A549 (cell line): ENCODE results near the gene CHEK1.
A peak's percentile ranks its signal among the peaks of the same experiment; 100 is the strongest.

Experiments
- CEBPB ChIP-seq, 2 experiments: fragments of >200 bp in 1 of 2; sonication (Bioruptor Twin) in 1 of 2; formaldehyde crosslinking in 1 of 2; IDR thresholded peaks; 2 replicates each; pipeline ENCODE4 v1.6.1; 2012 to 2016
- CHD2 ChIP-seq: fragments of 150-350 bp; IDR thresholded peaks from 2 replicates; pipeline ENCODE4 v1.6.1; 2014; ENCODE audit warnings: low read length; ENCODE audit not compliant: partially characterized antibody
- ESRRA ChIP-seq: fragments of 150-350 bp; IDR thresholded peaks from 2 replicates; pipeline ENCODE4 v1.6.1; 2014; ENCODE audit warnings: mild to moderate bottlenecking, low read length, borderline replicate concordance
- HOXA7 ChIP-seq: fragments of 250-450 bp; sonication (Bioruptor Pico); IDR thresholded peaks from 2 replicates; pipeline ENCODE4 v1.5.0; 2020; ENCODE audit warnings: mild to moderate bottlenecking, moderate library complexity
- NFE2L2 ChIP-seq: fragments of 150-350 bp; conservative IDR thresholded peaks from 2 replicates; pipeline ENCODE4 v1.6.1; 2014; ENCODE audit warnings: low read length
- POLR2A ChIP-seq: IDR thresholded peaks from 2 replicates; pipeline ENCODE4 v1.6.1; 2012; ENCODE audit warnings: mild to moderate bottlenecking, low read length
- RAD21 ChIP-seq, 2 experiments: fragments of >200 bp in 1 of 2; sonication (Bioruptor Twin) in 1 of 2; formaldehyde crosslinking in 1 of 2; IDR thresholded peaks in 1 of 2; conservative IDR thresholded peaks in 1 of 2; 2 replicates in 1 of 2; 3 replicates in 1 of 2; pipeline ENCODE4 v1.6.1; 2012 to 2018; ENCODE audit warnings: inconsistent platforms in 1 of 2
- RNF2 ChIP-seq: fragments of 200-600 bp; sonication (generic); IDR thresholded peaks from 2 replicates; pipeline ENCODE4 v1.6.1; 2016; ENCODE audit warnings: low read depth, mild to moderate bottlenecking, antibody characterized with exemption, moderate library complexity, borderline replicate concordance
- ZSCAN20 ChIP-seq: fragments of 250-450 bp; sonication (Bioruptor Pico); IDR thresholded peaks from 2 replicates; pipeline ENCODE4 v1.8.0; 2022; ENCODE audit warnings: mild to moderate bottlenecking, moderate library complexity
- TF ChIP-seq, protein P1 (sequence below): fragments of >200 bp; sonication (Bioruptor Twin); formaldehyde crosslinking; IDR thresholded peaks from 3 replicates; pipeline ENCODE4 v1.5.1; 2016
- TF ChIP-seq, protein P2 (sequence below): fragments of 250-450 bp; sonication (Bioruptor Pico); IDR thresholded peaks from 2 replicates; pipeline ENCODE4 v1.5.0; 2021; ENCODE audit warnings: mild to moderate bottlenecking, moderate library complexity, borderline replicate concordance

DNA sequence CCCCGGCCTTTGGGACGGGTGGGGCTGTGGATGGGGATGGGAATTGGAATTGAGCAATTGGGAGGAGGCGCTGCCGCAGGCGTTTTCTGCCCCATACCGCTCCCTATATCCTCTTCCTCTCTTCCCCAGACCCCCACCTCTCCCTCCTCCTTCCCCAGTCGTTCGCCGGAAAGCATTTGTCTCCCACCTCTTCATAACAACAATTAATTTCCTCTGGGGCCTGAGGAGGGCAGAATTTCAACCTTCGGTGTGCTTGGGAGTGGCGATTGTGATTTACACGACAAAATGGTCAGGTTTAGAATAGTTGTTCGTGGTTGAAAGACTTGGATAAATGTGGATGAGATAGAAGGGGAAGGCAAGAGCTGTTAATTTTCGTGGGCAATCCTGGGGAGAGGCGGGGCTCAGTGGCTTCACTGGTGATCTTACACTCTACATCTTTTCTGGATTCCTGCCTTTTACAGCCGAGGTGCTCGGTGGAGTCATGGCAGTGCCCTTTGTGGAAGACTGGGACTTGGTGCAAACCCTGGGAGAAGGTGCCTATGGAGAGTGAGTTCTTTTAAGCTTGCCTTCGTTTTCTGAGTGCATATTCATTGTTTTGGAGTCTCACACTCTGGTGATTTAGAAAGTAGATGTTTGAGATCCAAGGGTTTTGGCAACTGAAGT is 1.5 kb downstream of the CHEK1 start:
- peak; percentile 65 to 88; a peak in 3 of 4 replicates for TF ChIP-seq CEBPB (IDR thresholded peaks at IDR 0.05)
- TF ChIP-seq HOXA7 (CRISPR knock-in tag), result no peak
- TF ChIP-seq ESRRA, result no peak
- no peak for TF ChIP-seq ZSCAN20
- peak in 1 of 2 experiments; percentile 7; a peak in 2 of 5 replicates for TF ChIP-seq RAD21 (conservative IDR thresholded peaks at IDR 0.05 in 1 of 2, IDR thresholded peaks at IDR 0.05 in 1 of 2)
- TF ChIP-seq, protein P1, sequence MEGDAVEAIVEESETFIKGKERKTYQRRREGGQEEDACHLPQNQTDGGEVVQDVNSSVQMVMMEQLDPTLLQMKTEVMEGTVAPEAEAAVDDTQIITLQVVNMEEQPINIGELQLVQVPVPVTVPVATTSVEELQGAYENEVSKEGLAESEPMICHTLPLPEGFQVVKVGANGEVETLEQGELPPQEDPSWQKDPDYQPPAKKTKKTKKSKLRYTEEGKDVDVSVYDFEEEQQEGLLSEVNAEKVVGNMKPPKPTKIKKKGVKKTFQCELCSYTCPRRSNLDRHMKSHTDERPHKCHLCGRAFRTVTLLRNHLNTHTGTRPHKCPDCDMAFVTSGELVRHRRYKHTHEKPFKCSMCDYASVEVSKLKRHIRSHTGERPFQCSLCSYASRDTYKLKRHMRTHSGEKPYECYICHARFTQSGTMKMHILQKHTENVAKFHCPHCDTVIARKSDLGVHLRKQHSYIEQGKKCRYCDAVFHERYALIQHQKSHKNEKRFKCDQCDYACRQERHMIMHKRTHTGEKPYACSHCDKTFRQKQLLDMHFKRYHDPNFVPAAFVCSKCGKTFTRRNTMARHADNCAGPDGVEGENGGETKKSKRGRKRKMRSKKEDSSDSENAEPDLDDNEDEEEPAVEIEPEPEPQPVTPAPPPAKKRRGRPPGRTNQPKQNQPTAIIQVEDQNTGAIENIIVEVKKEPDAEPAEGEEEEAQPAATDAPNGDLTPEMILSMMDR, result peak; percentile 25; the same call in 2 of the 3 replicates
- TF ChIP-seq, protein P2, sequence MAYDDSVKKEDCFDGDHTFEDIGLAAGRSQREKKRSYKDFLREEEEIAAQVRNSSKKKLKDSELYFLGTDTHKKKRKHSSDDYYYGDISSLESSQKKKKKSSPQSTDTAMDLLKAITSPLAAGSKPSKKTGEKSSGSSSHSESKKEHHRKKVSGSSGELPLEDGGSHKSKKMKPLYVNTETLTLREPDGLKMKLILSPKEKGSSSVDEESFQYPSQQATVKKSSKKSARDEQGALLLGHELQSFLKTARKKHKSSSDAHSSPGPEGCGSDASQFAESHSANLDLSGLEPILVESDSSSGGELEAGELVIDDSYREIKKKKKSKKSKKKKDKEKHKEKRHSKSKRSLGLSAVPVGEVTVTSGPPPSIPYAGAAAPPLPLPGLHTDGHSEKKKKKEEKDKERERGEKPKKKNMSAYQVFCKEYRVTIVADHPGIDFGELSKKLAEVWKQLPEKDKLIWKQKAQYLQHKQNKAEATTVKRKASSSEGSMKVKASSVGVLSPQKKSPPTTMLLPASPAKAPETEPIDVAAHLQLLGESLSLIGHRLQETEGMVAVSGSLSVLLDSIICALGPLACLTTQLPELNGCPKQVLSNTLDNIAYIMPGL (CRISPR knock-in tag), result no peak
- no peak; the same call in 1 of the 2 replicates for TF ChIP-seq POLR2A
- no peak for TF ChIP-seq CHD2
- no peak for TF ChIP-seq NFE2L2
- no peak for TF ChIP-seq RNF2
